GM12865 (cell line): ENCODE measurements around the gene CDC20B.

Experiments used
- DNase-seq: peaks from one replicate; pipeline ENCODE4 v3.0.0; 2010; ENCODE audit warnings: low read depth
- H3K4me3 ChIP-seq: 2 replicates; pipeline ENCODE4 v1.5.1; 2011; ENCODE audit warnings: mild to moderate bottlenecking, low read depth, low read length, control low read depth
- TF ChIP-seq, protein P1 (sequence below): IDR thresholded peaks from 2 replicates; pipeline ENCODE4 v1.5.1; 2011; ENCODE audit warnings: low read length, control low read depth, low read depth, inconsistent platforms; ENCODE audit not compliant: insufficient read depth; ENCODE audit errors: missing control alignments

CDC20B gene

GRCh38 chr5:55162666-55163065, 10.3 kb downstream of the CDC20B start:
- no peak overlapping the region for H3K4me3 ChIP-seq
- DNase-seq, result no peak
- TF ChIP-seq, protein P1, sequence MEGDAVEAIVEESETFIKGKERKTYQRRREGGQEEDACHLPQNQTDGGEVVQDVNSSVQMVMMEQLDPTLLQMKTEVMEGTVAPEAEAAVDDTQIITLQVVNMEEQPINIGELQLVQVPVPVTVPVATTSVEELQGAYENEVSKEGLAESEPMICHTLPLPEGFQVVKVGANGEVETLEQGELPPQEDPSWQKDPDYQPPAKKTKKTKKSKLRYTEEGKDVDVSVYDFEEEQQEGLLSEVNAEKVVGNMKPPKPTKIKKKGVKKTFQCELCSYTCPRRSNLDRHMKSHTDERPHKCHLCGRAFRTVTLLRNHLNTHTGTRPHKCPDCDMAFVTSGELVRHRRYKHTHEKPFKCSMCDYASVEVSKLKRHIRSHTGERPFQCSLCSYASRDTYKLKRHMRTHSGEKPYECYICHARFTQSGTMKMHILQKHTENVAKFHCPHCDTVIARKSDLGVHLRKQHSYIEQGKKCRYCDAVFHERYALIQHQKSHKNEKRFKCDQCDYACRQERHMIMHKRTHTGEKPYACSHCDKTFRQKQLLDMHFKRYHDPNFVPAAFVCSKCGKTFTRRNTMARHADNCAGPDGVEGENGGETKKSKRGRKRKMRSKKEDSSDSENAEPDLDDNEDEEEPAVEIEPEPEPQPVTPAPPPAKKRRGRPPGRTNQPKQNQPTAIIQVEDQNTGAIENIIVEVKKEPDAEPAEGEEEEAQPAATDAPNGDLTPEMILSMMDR, result no peak

GRCh38 chr5:55160493-55161209, 12.3 kb downstream of the CDC20B start:
- DNase-seq, result no peak
- no peak overlapping the region for H3K4me3 ChIP-seq
- TF ChIP-seq, protein P1, result no peak

DNA sequence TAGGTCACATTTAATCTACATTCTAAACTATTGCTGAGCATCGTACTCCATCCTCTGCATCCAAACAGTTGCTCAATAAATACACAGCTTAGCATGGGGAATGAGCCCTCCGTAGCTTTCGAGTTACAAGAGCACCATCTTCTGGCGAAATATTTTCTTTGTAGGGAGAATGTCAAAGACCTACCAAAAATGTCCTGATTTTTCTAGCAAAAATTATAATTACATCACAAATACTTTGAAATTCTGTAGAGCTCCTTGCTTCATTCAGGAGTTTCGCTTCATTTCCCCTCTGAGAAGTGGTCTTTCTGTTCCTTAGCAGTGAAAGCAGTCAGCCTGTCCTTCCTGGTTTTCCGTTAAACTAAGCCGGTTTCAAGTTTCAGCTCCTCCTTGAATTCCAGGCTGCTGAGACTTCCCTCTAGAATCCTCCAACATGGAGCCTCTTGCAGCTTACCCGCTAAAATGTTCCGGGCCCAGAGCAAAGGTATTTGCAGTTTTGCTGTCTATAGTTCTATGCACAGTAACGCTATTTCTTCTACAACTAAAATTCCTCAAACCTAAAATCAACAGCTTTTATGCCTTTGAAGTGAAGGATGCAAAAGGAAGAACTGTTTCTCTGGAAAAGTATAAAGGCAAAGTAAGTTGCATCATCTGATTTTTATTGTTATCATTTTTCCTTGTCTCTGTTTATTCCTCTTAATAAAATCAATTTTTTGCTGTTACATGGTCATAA, 13.0 kb downstream of the CDC20B start, which contains the start of gene GPX8:
Gene GPX8, plus strand, starts transcription at position 409 of the 730 bp plus-strand sequence. Its CDS starts 22 bp downstream, at position 431.
- no peak within 1 kb of the TSS for H3K4me3 ChIP-seq
- TF ChIP-seq, protein P1, result peak; percentile 13
- peak; percentile 26 for DNase-seq

DNA sequence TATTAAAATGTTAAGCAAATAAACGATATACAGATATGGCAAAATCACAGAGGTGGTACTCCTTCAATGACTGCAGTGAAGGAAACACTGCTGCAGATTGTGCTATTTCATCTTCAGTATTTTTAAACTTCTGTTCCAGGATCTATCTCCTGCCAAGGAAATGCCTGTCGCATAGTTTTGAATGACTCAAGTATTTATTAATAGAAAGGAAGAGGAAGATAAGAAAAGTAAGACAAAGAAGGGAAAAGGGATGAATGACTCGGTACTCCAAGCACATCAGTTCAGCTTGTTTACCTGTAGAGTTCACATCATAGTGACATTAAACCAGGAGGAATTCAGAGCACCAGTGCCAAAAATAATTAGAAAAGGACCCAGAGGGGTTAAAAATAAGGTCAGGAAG, 18.1 kb downstream of the CDC20B start:
- no peak overlapping the region for H3K4me3 ChIP-seq
- DNase-seq, result no peak
- TF ChIP-seq, protein P1, result no peak

GRCh38 chr5:55151923-55152842, 20.8 kb downstream of the CDC20B start:
- no peak overlapping the region for H3K4me3 ChIP-seq
- DNase-seq, result no peak
- TF ChIP-seq, protein P1, result no peak

DNA sequence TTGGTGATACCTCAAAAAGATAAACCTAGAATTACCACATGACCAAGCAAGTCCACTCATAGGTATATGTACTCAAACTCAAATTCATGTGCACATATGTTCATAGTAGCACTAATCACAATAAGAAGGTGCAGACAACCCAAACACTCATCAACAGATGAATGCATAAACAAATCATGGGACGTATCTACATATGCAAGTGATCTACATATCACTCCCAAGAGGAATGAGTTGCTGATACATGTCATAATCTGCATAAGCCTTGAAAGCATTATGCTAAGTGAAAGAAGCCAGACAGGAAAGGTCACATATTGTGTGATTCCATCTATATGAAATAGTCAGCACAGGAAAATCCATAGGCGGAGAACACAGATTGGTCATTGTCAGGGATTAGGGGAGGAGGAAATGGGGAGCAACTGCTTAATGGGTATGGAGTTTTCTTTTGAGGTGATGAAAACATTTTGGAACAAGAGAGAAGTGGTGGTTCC, 23.6 kb downstream of the CDC20B start:
- no peak overlapping the region for H3K4me3 ChIP-seq
- DNase-seq, result no peak
- TF ChIP-seq, protein P1, result no peak
